Stimulated activated CD4-positive, alpha-beta T cell treated with anti-CD3 and anti-CD28 coated beads, TNF-alpha, amount 100 ng/mL, for 4 hours (primary cell): ENCODE measurements around the gene AMPD2.

Experiments
- DNase-seq, 3 experiments: peaks; one replicate each; pipeline ENCODE4 v3.0.0-alpha.2; 2020; ENCODE audit warnings: low read depth in 3 of 3

The AMPD2 gene

GRCh38 chr1:109619576-109620400, at the start of gene AMPD2, which contains the start of gene GNAT2:
Gene AMPD2 (plus strand): TSS chr1:109619837. CDS start chr1:109621176, 1,339 bp downstream.
Gene GNAT2 (minus strand): TSS chr1:109619616. CDS start chr1:109612870, 6,746 bp downstream.
- peak; percentile 46 to 58 (median 55) for DNase-seq

- DNase-seq, result no peak
Observed at GRCh38 chr1:109570414-109570813, 49.2 kb upstream of the AMPD2 start.

DNA sequence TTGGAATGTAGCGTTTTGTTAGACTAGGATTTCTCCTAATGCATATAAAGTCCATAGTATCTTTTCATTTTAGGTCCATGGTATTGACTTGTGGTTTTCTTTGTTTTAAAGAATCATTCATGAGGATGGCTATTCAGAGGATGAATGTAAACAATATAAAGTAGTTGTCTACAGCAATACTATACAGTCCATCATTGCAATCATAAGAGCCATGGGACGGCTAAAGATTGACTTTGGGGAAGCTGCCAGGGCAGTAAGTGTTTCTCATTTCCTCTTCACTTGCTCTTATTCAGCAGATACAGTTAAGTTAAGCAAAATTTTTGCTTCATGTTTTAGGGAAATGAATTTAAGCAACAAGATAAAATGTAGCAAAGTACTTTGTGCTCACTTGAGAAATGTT, 45.9 kb upstream of the AMPD2 start:
- DNase-seq, result no peak

GRCh38 chr1:109578947-109579443, 40.6 kb upstream of the AMPD2 start:
- DNase-seq, result no peak

DNA sequence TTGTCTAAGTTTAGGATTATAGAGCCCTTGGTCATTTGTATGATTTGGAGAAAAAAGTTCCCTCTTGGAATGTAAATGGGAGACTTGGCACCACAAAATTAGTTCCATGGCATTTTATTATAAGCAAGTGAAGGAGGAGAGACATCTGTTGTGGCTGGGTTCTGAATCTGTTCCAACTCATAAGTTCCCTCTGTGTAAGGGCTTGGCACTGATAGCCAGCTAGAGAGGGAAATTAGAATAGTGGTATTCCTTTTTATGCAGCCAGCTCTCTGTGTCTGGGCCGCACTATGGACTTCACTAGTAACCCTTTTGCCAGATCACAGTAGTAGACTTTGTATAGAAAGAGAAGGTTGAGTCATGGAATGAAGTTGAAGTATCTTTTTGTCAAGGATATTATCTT, 40.1 kb upstream of the AMPD2 start:
- DNase-seq, result no peak

DNA sequence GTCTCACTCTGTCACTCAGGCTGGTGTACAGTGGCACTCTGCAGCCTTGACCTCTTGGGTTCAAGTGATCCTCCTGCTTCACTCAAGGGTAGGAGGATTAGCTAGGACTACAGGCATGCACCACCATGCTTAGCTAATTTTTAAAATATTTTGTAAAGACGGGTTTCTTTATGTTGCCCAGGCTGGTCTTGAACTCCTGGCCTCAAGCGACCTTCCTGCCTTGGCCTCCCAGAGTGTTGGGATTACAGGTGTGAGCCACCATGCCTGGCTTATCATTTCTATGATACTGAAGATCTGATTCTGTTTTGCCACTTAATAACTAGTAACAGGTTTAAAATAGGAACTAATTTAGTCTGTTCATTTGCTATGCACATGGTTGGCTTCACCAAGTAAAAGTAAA, 37.6 kb upstream of the AMPD2 start:
- DNase-seq, result no peak

- DNase-seq, result no peak
Observed at GRCh38 chr1:109584766-109585165, 34.9 kb upstream of the AMPD2 start.

GRCh38 chr1:109586055-109586454, 33.6 kb upstream of the AMPD2 start:
- DNase-seq, result no peak

GRCh38 chr1:109589177-109589576, 30.5 kb upstream of the AMPD2 start:
- DNase-seq, result no peak

- no peak for DNase-seq
Observed at GRCh38 chr1:109589679-109590078, 30.0 kb upstream of the AMPD2 start.

- DNase-seq, result no peak
Observed at GRCh38 chr1:109592916-109593315, 26.7 kb upstream of the AMPD2 start.

- DNase-seq, result no peak
Observed at GRCh38 chr1:109595531-109595930, 24.1 kb upstream of the AMPD2 start.

- no peak for DNase-seq
Observed at GRCh38 chr1:109598156-109598555, 21.5 kb upstream of the AMPD2 start.

- no peak for DNase-seq
Observed at GRCh38 chr1:109598655-109599054, 21.0 kb upstream of the AMPD2 start.

DNA sequence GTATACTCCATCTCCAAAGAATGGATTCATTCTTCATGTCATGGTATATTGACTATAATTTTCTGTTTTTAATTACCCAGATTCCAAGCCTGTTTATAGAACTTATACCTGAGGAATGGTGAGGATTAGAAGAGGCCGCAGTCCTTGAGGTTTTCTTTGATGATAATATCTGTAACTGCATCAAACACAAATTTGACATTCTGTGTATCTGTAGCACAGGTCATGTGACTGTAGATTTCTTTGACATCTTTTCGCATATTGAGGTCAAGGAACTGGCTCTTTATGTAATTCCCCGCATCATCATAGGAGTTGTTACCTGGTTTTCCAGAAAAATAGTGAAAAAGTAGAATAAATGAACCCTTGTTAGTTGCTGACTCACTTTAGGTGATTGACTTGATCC, 16.4 kb upstream of the AMPD2 start:
- DNase-seq, result no peak

GRCh38 chr1:109605381-109605780, 14.3 kb upstream of the AMPD2 start:
- DNase-seq, result no peak

DNA sequence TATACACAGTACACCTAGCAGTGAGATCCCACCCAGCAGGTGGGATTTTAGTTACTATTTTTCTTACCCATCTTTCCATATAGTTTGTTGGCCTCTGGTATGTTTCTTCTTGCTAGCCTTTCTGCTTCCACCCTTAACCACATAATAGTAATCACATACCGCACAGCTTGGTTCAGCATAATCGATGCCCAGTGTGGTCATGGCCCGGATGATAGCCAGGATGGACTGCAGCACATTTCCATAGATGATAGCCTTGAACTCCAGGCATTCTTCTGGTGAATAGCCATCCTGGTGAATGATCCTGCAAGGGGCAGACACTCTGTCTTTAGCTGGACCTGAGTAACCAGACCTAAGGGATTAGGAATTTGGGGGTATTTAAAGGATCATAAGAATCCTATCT, 9.8 kb upstream of the AMPD2 start:
- no peak for DNase-seq

GRCh38 chr1:109610609-109611307, 8.9 kb upstream of the AMPD2 start:
- no peak for DNase-seq

DNA sequence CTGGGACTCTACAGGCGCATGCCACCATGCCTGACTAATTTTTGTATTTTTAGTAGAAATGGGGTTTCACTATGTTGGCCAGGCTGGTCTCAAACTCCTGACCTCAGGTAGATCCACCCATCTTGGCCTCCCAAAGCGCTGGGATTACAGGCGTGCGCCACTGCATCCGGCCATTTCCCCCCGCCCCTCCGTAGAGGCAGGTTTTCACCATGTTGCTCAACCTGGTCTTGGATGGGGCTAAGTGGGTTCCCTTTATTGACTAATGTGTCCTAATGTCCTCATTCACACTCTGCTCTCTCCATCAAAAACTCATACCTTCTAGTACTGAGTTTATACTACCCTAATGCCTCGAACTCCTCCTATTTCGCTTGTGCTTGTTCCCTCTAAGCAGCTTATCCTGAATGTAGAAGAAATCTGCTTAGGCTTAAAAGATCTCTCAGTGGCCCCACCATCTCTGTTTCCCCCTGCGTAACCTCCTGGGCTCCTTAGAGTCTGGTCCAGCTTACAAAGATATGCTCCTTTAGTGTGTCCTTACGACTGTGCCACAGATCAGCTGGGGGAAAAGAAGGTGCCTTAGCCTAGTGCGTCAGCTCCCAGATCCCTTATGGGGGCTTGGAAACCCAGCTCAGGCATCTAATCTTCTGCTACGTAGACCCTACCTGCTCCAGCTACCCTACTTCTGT, 8.2 kb upstream of the AMPD2 start:
- no peak for DNase-seq

- no peak for DNase-seq
Observed at GRCh38 chr1:109613361-109614147, 6.1 kb upstream of the AMPD2 start.

GRCh38 chr1:109615879-109616278, 3.8 kb upstream of the AMPD2 start:
- no peak for DNase-seq

DNA sequence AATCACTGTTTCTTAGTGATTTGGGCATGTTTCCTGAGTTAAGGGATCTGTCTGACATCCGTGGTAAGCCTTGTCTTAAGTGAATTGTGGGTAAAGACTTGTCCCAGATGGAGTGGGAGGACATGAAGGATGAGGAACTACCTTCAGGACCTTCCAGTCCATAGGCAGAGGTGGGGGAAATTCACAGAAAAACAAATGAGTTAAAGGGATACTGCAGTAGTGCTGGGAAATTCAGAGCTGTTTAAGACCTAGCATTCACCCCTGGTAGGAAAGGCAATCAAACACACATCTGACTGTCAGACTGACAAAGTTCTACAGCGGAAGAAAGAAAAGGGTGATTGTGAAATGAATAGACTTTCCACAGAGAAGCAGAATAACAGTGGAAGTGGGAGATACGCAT, 3.2 kb upstream of the AMPD2 start:
- DNase-seq, result no peak
